ENCODE data around the gene NEK1.
"Not testable (repeated sequence)": the region's sequence is repeated elsewhere in the genome, so short reads cannot be mapped to it uniquely, and the experiment has no call there.

The NEK1 gene

DNA sequence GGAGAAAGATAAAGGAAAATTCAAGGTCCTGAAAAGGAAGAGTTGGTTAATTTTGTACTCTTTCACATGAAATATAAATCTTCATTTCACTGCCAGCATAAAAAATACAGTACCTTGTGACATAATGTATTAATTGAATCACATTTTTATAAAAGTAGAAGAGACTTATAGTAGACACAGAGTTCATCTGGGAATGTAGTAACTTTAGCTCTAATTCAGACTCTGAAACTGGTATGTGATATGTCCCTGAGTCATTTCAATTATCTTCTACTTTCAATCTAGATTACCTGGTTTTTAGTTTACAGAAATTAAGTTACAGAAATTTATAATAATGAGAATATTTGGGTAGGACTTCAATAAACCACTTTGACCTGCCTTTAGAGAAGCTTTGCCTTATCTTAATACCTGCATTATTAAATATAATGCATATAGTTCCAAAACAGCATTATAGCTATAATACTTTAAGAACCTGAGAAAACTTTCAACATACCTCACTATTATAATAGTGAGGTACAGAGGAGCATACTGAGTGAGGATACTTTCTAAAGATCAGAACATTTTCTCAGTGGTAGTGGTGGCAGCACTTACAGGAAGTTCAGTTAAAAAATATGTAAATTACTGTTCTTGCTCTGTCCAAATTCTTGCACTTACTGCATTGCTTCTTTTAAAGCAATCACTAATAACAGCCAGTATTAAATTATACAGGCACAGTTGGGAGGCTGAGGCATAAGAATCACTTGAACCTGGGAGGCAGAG, 11.2 kb downstream of the NEK1 start:
- no peak for DNase-seq (ENCODE audit: low read depth in 1 of 2, low spot score in 1 of 2)

DNA sequence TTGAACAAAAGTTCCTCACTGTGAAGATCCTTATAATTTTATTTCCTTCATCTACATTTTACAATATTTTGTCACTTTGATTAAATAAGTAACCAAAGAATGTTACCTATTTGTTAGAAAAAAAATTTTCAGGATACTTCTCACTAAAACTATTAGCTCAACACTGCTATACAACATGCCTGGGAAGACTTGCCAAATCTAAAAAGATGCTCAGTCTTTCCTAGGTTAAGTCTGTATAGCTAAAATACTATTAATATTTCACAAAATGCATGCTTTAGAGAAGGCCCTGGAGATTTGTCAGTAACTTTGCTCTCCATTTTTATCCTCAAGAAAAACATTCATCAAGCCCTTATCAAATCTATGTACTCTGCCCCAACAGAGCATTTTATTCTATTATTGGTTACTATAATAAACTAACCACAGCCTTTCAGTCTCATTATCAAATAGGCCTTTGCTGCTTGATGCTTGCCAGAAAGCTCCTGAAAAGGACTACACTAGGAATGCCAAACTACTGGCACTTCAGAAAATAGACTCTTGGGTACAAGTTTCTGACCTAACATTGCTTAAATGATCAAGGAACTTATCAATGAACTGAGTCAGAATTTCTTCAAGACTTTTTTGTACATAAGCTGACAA, 17.7 kb downstream of the NEK1 start:
- DNase-seq (ENCODE audit: low read depth in 1 of 2, low spot score in 1 of 2) = no peak

DNA sequence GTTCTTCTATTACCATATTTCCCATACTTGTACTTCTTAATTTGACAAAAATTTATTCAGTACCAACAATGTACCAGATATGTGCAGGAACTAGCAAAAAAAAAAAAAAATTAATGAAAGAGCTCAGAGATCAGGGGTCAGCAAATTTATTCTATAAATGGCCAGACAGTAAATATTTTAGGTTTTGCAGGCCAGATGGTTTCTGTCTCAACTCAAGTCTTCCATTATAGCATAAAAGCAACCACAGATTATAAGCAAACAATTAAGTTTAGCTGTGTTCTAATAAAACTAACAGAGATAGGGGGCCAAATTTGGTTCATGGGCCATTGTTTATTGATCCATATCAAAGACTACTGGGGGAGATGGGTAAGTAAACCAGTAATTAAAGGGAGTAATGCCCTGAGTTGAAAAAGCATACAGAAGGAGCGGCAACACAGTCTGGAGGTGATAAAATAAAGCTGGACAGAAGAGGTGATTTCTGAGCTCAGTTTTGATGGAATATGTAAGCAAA, 19.3 kb downstream of the NEK1 start:
- no peak for DNase-seq (ENCODE audit: low read depth in 1 of 2, low spot score in 1 of 2)

DNA sequence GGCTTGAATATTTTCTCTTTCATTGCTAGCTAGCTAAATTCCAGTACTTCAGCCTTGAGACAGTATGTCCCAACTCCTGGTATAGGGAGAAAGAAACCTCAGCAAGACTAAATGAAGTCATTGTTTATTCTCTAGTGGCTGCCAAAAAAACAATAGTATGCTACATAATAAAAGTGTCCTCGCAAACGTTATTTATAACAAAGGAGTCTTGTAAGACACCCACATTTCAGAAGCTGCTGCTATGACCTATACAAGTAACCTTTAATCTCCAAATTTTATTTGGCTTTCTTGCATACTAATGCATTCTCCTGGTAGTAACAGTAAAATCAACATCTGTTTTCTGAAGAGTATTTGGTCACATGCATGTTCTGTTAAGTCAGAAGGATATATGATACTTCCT, 28.8 kb downstream of the NEK1 start:
- no peak for DNase-seq (ENCODE audit: low read depth in 1 of 2, low spot score in 1 of 2)

DNA sequence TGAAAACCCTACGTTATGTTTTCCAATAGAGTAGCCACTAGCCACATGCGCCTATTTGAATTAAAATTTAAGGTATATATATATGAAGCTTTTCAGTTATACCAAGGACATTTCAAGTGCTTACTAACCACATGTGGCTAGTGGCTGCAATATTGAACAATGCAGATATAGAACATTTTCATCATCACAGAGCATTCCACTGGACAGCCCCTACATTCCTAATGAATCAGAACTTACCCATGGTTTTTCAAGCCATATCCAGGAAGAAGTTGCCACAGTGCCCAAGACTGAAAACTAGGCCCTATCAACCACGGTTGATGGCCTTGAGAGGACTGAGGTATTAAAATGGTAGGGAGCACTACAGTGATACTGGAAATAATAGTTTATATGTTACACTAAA, 29.7 kb downstream of the NEK1 start:
- DNase-seq (ENCODE audit: low read depth in 1 of 2, low spot score in 1 of 2) = no peak

DNA sequence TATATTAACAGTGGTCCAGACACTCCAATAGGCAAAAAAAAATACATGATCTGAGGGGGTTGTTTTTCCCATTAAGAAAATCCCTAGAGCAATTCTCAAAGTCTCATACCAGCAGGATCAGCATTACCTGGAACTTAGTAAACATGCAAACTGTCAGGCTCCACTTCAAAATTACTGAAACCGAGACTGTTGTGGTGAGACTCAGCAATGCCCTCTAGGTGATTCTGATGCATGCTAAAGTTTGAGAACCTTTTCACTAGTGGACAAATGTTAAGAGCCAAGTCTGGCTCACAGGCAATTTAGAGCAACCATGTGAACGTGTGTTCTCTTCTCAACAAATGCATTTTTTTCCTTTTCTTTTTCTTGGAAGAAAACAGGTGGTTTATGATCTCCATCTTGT, 30.2 kb downstream of the NEK1 start:
- no peak for DNase-seq (ENCODE audit: low read depth in 1 of 2, low spot score in 1 of 2)

DNA sequence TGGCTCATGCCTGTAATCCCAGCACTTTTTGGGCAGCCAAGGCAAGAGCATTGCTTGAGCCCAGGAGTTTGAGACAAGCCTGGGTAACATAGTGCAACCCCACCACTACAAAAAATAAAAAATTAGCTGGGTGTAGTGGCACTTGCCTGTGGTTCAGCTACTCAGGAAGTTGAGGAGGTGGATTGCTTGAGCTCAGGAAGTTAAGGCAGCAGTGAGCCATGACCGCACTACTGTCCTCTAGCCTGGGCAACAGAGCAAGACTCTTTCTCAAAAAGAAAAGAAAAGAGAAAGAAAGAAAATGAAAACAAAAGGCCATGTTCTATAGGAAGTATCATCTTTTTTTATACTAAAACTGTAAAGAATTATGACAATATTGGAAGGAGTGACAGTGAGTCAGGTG, 38.5 kb downstream of the NEK1 start:
- no peak for DNase-seq (ENCODE audit: low read depth in 1 of 2, low spot score in 1 of 2)

DNA sequence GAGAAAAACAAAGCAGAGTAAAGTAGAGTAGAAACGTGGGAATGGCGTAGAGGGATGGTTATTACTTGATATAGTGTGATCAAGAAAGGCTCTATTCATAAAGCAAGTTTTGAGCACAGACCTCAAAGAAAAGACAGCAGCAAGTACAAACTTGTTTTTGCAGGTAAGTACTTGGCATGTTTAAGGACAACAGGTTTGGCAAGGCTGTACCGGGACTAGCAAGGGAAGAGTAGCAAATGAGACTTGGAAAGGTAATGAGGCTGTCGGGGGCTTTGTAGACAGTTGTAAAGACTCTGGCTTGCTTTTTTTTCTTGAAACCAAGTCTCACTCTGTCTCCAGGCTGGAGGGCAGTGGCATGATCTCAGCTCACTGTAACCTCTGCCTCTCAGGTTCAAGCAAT, 40.9 kb downstream of the NEK1 start:
- DNase-seq (ENCODE audit: low read depth in 1 of 2, low spot score in 1 of 2) = no peak

DNA sequence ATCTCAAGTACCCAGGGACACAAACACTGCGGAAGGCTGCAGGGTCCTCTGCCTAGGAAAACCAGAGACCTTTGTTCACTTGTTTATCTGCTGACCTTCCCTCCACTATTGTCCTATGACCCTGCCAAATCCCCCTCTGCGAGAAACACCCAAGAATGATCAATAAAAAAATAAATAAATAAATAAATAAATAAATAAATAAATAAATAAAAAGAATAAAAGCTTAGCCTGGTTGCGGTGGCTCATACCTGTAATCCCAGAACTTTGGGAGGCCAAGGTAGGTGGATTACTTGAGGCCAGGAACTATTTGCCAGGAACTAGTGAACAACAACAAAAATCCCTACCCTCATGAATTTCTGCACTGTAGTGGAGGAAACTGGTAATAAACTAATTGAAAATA, 41.4 kb downstream of the NEK1 start:
- DNase-seq (ENCODE audit: low read depth in 1 of 2, low spot score in 1 of 2) = not testable (repeated sequence)

DNA sequence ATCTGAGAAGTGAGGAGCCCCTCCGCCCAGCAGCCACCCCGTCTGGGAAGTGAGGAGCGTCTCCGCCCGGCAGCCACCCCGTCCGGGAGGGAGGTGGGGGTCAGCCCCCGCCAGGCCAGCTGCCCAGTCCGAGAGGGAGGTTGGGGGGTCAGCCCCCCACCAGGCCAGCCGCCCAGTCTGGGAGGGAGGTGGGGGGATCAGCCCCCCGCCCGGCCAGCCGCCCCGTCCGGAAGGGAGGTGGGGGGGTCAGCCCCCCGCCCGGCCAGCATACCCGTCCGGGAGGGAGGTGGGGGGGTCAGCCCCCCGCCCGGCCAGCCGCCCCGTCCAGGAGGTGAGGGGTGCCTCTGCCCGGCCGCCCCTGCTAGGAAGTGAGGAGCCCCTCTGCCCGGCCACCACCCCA, 42.1 kb downstream of the NEK1 start:
- DNase-seq (ENCODE audit: low read depth in 1 of 2, low spot score in 1 of 2) = not testable (repeated sequence)

DNA sequence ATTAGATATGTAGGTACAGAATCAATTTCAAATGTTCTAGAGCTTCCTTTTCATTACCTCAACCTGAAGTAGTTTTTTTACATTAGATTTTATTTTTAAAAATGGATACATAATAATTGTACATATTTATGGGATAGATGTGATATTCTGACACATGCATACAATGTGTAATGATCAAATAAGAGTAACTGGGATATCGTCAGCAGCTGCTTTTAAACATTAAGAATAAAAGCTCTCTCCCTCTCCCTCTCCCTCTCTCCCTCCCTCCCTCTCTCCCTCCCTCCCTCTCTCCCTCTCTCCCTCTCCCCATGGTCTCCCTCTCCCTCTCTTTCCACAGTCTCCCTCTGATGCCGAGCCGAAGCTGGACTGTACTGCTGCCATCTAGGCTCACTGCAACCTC, 43.2 kb downstream of the NEK1 start:
- not testable (repeated sequence) for DNase-seq (ENCODE audit: low read depth in 1 of 2, low spot score in 1 of 2)

DNA sequence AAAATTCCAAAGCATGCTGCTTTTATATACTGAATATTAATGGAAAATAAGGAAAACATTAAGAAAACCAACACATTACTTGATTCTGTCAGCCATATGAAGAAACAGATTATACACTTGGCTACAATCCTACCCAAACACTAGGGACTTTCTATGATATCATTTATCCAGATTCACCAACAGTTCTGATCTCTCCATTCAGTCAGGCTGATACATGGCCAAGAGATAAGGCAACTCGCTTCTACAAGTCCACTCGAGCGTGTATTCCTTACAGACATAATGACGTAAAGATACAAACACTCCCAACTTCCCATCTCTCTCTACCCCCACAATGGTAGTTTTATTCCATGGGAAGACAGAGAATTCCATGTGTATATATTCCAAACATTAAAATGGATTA, 44.5 kb downstream of the NEK1 start:
- DNase-seq (ENCODE audit: low read depth in 1 of 2, low spot score in 1 of 2) = no peak

DNA sequence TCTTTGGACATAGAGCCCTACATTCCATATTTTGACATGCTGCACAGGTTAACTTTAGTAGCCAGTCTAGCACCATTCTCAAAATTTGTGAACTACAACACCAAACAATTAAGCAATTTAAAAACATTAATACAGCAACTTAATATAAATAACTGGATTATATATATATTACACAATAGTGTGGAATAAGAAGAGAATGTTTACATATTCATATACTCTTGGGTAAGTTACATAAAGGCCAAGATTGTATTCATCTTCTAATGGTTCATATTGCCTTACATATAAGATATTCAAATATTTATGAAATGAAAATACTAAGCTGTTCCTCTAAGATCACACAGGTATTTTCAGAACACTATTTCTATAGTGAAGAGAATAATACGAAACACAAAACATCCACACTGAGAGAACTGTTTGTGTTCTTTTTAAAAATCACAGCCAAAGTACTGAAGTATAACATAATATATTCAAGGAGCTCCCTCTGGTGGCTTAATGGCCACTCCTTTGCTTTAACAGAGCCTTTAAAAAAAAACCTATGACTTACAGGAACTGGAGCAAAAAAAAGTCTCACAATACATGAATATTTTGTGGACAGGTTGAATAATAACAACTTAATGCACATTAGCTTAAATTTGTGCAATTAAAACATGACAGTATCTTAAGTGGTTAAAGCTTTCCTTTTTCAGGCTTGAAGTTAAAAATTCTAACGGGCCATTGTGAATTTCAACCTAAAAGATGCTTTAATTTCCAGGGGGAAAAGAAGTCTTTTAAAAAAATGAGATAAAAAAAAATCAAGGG, 46.2 kb downstream of the NEK1 start:
- peak in 1 of 2 donors; percentile 16 for DNase-seq (ENCODE audit: low read depth in 1 of 2, low spot score in 1 of 2)

DNA sequence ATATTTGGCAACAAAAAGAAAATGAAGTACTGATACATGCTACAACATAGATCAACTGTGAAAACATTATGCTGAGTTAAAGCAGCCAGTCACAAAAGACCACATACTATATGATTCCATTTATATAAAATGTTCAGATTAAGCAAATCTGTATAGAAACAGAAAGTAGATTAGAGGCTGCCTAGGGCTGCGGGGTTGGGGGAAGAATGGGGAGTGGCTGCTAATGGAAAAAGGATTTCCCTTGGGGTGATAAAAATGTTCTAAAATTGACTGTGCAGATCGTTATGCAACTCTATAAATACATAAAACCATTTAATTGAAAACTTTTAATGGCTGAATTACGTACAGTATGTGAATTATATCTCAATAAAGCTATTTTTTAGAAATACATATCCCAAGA, 46.8 kb downstream of the NEK1 start:
- DNase-seq (ENCODE audit: low read depth in 1 of 2, low spot score in 1 of 2) = no peak

DNA sequence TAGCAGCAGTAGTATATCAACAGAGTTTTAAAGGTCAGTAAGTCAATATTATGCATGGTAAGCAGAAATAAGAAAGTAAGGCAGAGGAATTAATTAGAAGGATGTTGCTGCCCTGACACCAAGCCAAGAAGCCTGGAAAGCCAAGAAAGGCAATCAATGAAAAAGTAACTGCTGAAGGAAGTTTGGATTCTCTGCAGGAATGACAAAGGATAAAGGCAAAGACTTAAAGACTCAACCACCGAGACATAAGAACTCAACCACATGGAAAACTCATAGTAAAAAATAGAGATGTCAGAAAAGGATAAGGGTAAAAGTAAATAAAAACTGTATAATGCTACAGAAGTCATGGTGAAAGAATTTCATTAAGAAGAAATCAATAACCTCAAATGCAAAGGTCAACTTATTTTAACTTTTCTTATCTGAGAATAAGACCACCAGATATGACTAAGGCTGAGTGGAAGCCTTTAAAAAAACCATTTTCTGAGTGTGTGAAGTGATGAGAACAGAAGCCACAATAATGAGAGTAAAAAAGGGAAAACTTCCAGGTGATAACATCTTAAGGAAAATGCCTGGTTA, 55.2 kb downstream of the NEK1 start:
- DNase-seq (ENCODE audit: low read depth in 1 of 2, low spot score in 1 of 2) = no peak

DNA sequence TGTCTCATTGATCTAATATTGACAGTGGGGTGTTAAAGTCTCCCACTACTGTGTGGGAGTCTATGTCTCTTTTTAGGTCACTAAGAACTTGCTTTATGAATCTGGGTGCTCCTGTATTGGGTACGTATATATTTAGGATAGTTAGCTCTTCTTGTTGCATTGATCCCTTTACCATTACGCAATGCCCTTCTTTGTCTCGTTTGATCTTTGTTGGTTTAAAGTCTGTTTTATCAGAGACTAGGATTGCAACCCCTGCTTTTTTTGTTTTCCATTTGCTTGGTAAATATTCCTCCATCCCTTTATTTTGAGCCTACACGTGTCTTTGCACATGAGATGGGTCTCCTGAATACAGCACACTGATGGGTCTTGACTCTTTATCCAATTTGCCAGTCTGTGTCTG, 65.8 kb downstream of the NEK1 start:
- DNase-seq (ENCODE audit: low read depth in 1 of 2, low spot score in 1 of 2) = not testable (repeated sequence)

DNA sequence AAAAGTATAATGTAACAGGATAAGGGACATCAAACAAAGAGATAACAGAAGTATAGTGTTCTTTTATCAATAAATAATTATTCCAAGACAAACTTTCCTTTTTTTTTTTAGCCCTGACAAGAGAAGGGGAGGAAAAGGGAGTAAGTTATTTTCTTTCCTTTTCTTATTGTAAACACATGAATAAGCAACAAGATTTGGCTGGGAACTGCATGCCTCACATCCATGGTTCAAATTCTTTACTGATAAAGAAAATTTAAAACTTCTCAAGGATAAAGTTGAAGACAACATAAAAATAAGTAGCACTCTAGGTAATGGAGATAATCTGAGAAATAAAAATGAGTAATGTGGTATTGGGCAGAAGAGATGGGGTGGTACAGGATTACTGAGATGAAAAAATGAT, 71.6 kb downstream of the NEK1 start:
- DNase-seq (ENCODE audit: low read depth in 1 of 2, low spot score in 1 of 2) = no peak

DNA sequence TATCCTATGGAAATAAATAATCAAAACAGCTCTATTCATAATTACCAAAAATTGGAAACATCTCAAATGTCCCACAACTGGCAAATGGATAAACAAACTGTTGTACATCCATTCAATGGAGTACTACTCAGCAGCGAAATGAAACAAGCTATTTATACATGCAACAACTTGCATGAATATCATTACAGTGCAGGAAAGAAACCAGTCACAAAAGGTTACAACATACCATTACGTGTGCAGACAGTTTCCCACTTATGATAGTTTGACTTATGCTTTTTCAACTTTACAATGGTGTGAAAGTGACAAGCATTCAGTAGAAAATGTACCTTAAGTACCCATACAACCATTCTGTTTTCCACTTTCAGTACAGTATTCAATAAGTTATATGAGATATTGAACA, 82.3 kb downstream of the NEK1 start:
- no peak for DNase-seq (ENCODE audit: low read depth in 1 of 2, low spot score in 1 of 2)

DNA sequence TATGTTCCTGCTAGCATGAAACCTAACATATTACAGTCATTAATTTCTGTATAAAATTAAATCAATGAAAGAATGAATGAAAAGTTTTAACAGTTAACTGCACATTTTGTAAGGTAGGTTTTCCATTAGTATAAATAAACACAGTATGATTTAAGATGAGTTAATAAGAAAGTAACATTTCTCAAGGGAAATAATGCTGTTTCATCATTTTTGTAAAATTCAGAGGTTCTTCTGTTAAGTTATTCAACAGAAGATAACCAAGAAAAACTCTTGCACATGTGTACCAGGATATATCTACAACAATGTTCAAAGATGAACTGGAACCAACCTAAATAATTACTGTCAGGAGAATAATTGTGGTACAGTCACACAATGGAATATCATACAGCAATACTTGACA, 88.6 kb downstream of the NEK1 start:
- DNase-seq (ENCODE audit: low read depth in 1 of 2, low spot score in 1 of 2) = no peak

DNA sequence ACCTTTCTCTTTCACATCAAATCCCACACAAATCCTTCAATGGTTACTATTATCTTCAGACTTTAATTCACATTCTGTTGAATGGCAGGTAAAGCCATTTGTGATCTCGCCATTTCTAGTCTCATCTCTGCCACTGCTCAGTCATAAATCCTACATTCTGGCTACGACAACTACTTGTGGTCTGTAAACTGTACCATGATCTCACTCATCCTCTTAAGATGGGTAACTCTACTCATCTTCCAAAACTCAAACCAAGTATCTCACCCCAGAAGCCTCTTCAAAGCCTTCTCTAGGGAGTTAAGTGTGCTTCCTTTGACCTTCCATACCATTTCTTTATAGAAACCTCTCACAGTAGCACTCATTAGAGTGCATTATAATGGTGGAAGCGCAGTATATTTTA, 101.8 kb downstream of the NEK1 start:
- DNase-seq (ENCODE audit: low read depth in 1 of 2, low spot score in 1 of 2) = no peak

DNA sequence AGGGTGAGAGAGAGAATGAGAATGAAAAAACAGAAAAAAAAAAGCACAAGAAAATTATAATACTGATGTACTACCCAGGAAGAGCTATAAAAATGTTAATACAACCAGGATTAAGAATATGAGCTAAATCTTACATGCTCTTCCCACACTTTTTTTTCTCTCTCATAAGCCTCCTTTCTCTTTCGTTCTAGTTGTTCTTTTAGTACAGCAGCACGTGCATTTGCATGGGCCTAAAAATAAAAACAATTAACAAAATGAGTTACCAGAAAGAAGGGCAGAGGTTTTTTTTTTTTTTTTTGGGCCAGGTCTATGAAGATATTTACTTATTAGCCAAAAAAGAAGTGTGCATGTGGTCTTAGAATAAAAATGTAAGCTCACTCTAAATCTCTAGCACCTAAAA, 105.5 kb downstream of the NEK1 start:
- DNase-seq (ENCODE audit: low read depth in 1 of 2, low spot score in 1 of 2) = no peak

DNA sequence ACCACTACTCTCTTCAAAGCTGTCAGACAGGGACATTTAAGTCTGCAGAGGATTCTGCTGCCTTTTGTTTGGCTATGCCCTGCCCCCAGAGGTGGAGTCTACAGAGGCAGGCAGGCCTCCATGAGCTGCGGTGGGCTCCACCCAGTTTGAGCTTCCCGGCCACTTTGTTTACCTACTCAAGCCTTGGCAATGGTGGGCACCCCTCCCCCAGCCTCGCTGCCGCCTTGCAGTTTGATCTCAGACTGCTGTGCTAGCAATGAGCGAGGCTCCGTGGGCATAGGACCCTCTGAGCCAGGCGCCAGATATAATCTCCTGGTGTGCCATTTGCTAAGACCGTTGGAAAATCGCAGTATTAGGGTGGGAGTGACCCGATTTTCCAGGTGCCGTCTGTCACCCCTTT, 112.5 kb downstream of the NEK1 start:
- not testable (repeated sequence) for DNase-seq (ENCODE audit: low read depth in 1 of 2, low spot score in 1 of 2)
